NAMALWA (cell line): ENCODE measurements around the gene SIRT3.
"Not testable (repeated sequence)": the region's sequence is repeated elsewhere in the genome, so short reads cannot be mapped to it uniquely, and the experiment has no call there.

Experiments used
- DNase-seq: peaks from one replicate; pipeline ENCODE4 v3.0.0-alpha.2; 2015; ENCODE audit warnings: low spot score

SIRT3 gene

GRCh38 chr11:240315-240714 is 4.2 kb upstream of the SIRT3 start:
- no peak for DNase-seq

DNA sequence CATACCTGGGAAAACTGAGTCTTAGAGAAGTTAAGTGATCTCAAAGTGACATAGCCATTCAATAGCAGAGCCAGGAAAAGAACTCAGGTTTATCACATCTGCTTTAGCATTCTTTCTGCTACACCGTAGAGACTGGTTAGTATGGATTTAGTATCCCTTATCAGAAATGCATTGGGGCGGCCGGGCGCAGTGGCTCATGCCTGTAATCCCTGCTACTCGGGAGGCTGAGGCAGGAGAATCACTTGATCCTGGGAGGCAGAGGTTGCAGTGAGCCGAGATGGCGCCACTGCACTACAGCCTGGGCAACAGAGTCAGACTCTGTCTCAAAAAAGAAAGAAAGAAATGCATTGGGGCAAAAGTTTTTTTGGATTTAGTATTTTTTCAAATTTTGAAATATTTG is 2.2 kb upstream of the SIRT3 start:
- DNase-seq = not testable (repeated sequence)

DNA sequence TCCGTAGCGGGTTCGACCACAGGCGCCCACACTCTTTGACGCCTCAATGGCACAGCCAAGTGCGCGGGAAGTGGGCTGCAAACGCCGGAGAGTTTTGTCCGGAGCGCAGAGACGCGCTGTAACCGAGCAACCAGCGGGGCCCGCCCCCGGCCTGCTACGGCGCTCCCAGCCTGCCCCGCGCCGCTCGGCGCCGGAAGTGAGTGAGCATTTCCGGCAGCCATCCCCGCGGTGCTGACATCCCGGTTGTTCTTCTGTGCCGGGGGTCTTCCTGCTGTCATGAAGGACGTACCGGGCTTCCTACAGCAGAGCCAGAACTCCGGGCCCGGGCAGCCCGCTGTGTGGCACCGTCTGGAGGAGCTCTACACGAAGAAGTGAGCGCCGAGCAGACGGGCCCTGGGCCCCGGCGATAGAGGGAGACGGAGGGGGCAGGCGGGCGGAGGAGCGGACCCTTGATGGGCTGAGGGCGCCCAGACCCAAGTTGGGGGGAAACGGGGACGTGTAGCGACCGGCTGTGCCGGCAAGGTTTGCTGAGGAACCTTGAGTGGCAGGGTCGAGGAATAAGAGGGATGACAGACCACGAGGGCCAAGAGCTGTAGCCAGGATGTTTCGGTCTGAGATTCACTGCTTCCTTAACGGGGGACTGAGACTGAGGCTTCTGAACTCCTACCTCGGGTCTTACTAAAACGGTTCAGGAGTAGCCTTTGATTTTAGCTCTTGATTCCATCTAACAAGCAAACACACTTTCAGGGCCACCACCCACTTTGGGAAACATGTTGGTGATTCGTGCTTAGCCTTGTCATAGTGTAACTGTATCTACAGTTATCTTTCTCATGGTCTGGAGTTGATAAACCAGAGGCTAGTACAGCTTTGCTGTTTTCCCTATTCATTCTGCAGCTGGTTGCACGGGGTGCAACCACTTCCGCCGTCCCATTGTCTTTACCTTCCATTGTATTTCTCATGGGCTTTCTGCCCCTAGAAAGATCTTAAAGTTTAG is 929 bp upstream of the SIRT3 start, which contains the start of gene PSMD13:
PSMD13 (plus strand) TSS at position 203 of the 994 bp plus-strand sequence; CDS start at position 277, 74 bp downstream.
- peak; percentile 92 for DNase-seq

DNA sequence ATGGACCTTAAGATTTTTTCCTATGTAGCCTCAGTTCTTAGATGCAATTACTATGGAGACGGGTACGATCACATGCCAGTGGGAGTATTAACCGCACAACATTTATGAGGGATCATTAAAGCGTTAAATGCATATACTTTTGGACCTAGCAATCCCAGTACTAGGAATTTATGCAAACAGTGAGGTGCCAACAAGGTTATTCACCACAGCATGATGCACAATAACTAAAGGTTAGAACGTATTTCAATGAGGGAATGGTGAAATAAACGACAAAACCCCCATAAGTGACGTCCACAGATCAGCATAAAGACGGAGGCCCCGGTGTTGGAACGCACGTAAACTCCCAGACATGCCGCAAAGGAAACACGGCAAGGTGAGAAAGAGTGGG is 539 bp downstream of the SIRT3 start:
- peak; percentile 56 for DNase-seq

- DNase-seq = no peak
Observed at GRCh38 chr11:235180-235579, 962 bp downstream of the SIRT3 start.

DNA sequence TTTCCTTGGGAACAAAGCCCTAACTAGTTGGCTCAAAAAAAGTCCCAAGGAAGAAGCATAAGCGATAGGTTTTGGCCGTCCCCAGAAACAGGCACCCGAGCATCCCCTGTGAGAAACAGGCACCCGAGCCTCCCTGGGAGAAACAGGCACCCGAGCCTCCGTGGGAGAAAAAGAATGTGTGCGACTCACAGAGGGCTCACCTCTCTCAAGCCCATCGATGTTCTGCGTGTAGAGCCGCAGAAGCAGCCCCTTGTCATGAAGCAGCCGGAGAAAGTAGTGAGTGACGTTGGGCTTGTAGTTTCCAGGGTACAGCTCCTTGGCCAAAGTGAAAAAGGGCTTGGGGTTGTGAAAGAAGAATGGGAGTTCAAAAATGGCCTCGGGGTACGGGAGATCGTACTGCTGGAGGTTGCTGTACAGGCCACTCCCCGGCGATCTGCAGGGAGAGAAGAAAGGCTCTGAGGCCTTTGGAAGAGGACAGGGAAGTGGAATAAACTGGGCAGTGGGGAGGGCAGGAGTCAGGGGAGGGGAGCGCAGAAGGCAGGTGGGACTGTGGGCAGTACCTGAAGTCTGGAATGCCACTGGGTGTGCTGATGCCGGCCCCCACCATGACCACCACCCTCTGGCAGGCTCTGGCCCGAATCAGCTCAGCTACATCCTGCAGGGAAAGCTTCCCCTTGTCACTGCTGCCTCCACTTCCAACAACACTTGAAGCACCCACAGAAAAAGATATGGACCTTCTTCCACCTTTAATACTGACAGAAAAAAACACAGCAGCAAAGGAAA is 3.2 kb downstream of the SIRT3 start:
- no peak for DNase-seq

GRCh38 chr11:230431-230830 is 5.7 kb downstream of the SIRT3 start:
- DNase-seq = no peak

- DNase-seq = no peak
Observed at GRCh38 chr11:227824-228379, 8.2 kb downstream of the SIRT3 start.

GRCh38 chr11:225734-226453 is 10.2 kb downstream of the SIRT3 start:
- peak; percentile 37 for DNase-seq

- DNase-seq = no peak
Observed at GRCh38 chr11:224424-224823, 11.7 kb downstream of the SIRT3 start.

- DNase-seq = no peak
Observed at GRCh38 chr11:223884-224283, 12.3 kb downstream of the SIRT3 start.

- DNase-seq = no peak
Observed at GRCh38 chr11:223026-223789, 12.9 kb downstream of the SIRT3 start.

GRCh38 chr11:221998-222789 is 13.9 kb downstream of the SIRT3 start:
- DNase-seq = no peak

GRCh38 chr11:221539-221938 is 14.6 kb downstream of the SIRT3 start:
- DNase-seq = no peak

DNA sequence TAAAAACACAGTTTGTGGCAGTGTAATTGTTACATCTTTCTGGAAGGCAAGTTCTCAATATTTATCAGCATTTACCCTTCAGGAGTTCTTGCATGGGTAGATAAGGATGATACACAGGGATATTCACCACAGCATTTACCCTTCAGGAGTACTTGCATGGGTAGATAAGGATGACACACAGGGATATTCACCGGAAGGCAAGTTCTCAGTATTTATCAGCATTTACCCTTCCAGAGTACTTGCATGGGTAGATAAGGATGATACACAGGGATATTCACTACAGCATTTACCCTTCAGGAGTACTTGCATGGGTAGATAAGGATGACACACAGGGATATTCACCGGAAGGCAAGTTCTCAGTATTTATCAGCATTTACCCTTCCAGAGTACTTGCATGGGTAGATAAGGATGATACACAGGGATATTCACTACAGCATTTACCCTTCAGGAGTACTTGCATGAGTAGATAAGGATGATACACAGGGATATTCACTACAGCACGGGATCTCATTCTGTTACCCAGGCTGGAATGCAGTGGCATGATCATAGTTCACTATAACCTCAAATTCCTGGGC is 15.4 kb downstream of the SIRT3 start:
- DNase-seq = not testable (repeated sequence)

- DNase-seq = no peak
Observed at GRCh38 chr11:218815-219593, 17.1 kb downstream of the SIRT3 start.

DNA sequence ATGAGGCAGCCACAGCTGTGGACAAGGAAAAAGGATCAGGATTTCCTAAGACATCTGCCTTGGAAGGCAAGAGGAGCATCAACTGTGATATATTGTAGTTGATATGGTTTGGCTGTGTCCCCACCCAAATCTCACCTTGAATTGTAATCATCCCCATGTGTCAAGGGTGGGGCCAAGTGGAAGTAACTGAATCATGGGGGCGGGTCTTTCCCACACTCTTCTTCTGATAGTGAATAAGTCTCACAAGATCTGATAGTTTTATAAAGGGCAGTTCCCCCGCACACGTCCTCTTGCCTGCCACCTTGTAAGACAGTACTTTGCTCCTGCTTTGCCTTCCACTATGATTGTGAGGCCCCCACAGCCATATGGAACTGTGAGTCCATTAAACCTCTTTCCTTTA is 18.4 kb downstream of the SIRT3 start:
- no peak for DNase-seq

DNA sequence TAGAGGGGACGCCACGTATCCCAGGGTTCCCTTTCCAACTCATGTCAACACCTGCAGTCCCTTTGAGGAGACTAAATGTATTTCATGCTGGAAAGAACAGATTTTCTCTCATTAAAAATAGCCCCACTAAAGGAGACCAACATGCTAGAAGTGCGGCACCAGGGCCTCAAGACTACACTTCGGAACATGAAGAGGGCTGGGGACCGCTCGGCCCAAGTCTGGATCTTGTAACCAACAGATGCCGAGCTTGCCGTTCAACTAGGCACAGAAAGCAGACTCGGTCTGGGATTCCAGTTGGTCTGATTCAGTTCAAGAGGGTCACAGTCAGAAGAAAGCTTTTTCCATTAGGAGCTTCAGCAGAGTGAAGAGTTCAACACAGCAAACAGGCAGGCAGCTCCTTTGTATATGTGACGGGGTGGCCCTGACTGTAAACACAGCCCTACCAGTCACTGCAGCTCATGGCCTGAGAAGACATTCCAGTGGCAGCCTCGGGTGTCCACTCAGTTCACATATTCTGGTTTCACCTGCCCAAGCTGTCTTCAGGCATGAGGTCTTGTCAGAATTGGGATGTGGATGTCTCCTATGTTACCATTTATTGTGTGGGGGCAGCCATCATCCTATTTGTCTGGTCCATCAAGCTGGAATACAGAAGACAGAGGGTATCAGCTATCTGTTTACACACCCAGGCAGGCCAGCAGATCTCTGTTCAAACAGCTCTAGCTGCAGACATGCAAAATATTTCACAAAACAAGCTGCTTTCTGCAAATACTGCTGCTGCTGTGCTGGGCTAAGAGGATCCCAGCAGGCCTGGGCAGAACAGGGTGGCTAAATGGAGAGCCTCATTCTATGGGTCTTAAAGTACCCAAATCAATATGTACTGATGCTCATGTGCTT is 19.8 kb downstream of the SIRT3 start:
- no peak for DNase-seq
